Hepatocyte (in vitro differentiated cells): Measurements from ENCODE around the gene DRC1.

ENCODE experiments used
- CTCF ChIP-seq: fragments of 200-600 bp; sonication (generic); IDR thresholded peaks from 2 replicates; pipeline ENCODE4 v1.5.1; 2016; ENCODE audit warnings: antibody characterized with exemption, mild to moderate bottlenecking; ENCODE audit not compliant: poor library complexity
- EZH2phosphoT487 ChIP-seq: fragments of 200-600 bp; sonication (generic); IDR thresholded peaks from one replicate; pipeline ENCODE4 v1.6.1; 2018; ENCODE audit warnings: antibody characterized with exemption, mild to moderate bottlenecking, low read depth, moderate library complexity; ENCODE audit not compliant: unreplicated experiment, severe bottlenecking

GRCh38 chr2:26494891-26495290 lies 93.2 kb downstream of the DRC1 start:
- no peak for TF ChIP-seq CTCF
- TF ChIP-seq EZH2phosphoT487 = no peak
